Gastrocnemius medialis (tissue), 4 donors: ENCODE results near the gene ITGB2. TPM values are rescaled to one million over a fixed set of nuclear protein-coding genes. Genes with fewer than 3 reads are reported as not detected.

Experiments used
- ATAC-seq, 2 donors: fragments of 150-250 bp; one replicate each; pipeline ENCODE4 v1.9.1; 2016
- DNase-seq, 2 donors: peaks; one replicate each; pipeline ENCODE4 v3.0.0-alpha.2; 2019
- H3K27ac ChIP-seq, 4 donors: fragments of 200-600 bp; sonication (generic); 1 replicate in 1 of 4; 2 replicates in 3 of 4; pipeline ENCODE4 v1.5.1; 2016 to 2018; ENCODE audit warnings: mild to moderate bottlenecking in 2 of 4, moderate library complexity in 1 of 4
- H3K27me3 ChIP-seq, 3 donors: fragments of 200-600 bp; sonication (generic) in 2 of 3; 1 replicate in 1 of 3; 2 replicates in 2 of 3; pipeline versions ENCODE4 v1.5.1 to v1.6.0; 2016 to 2019; ENCODE audit warnings: mild to moderate bottlenecking in 1 of 3, moderate library complexity in 1 of 3
- H3K36me3 ChIP-seq, 2 donors: fragments of 200-600 bp; sonication (generic) in 1 of 2; one replicate each; pipeline ENCODE4 v1.5.1; 2017 to 2018
- H3K4me1 ChIP-seq, 2 donors: fragments of 200-600 bp; sonication (generic) in 1 of 2; one replicate each; pipeline ENCODE4 v1.5.1; 2016 to 2017; ENCODE audit warnings: mild to moderate bottlenecking in 2 of 2
- H3K4me3 ChIP-seq, 4 donors: fragments of 200-600 bp; sonication (generic) in 3 of 4; 1 replicate in 1 of 4; 2 replicates in 3 of 4; pipeline ENCODE4 v1.5.1; 2016 to 2019; ENCODE audit warnings: mild to moderate bottlenecking in 2 of 4
- H3K9me3 ChIP-seq, 3 donors: fragments of 200-600 bp; sonication (generic) in 2 of 3; 1 replicate in 1 of 3; 2 replicates in 2 of 3; pipeline ENCODE4 v1.5.1; 2016 to 2019
- POLR2A ChIP-seq, 2 donors: fragments of 450-650 bp; IDR thresholded peaks; one replicate each; pipeline ENCODE4 v1.6.1; 2017; ENCODE audit warnings: antibody characterized with exemption in 2 of 2, mild to moderate bottlenecking in 2 of 2, moderate library complexity in 2 of 2
- in situ Hi-C, 4 donors: fragments of 200-750 bp; cut with MboI; loops; one replicate each; pipeline versions ENCODE4 v1.15.0 to v1.8.0; 2017; ENCODE audit warnings: low sequenced_read_pairs in 4 of 4
- intact Hi-C: fragments of 100-400 bp; cut with DNase I; formaldehyde crosslinking; loops from one replicate; pipeline ENCODE4 v1.15.1; 2023; ENCODE audit warnings: low total_unique reads
- total RNA-seq, 4 donors: library from RNA; depleted of rRNA; stranded (reverse); fragments of >200 nt; gene quantifications; one replicate each; pipeline versions ENCODE4 v1.1.0 to v1.2.3, GENCODE V29; 2016
- TF ChIP-seq, protein P1 (sequence below), 5 experiments: fragments of 450-650 bp in 3 of 5; fragments of 200-600 bp in 2 of 5; sonication (generic) in 2 of 5; IDR thresholded peaks in 4 of 5; conservative IDR thresholded peaks in 1 of 5; 1 replicate in 4 of 5; 2 replicates in 1 of 5; pipeline ENCODE4 v1.5.1; 2016 to 2019; ENCODE audit warnings: antibody characterized with exemption in 5 of 5, mild to moderate bottlenecking in 3 of 5, moderate library complexity in 3 of 5

The ITGB2 gene
- total RNA-seq, 4 donors from 2014 or later, result 10.9 to 41.7 (median 27.4) TPM

DNA sequence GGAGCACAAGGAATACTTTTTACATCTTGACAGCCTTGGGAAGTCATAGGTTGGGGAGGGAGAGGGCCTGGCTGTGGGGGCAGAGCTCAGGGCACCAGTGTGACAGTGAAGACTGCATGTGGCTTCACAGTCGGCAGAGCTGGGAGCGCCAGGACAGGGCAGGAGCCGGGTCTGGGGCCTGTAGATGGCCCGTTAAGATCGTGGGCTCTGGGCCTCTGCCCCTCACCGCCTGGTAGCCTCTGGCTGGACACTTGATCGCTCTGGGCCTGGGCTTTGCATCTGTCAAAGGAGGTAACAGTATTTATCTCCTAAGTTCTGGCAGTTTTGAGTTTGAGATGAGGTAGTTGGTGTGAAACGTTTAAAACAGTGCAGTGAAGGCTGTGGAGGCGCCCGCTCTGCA, 23.9 kb upstream of the ITGB2 start:
- TF ChIP-seq POLR2A (IDR thresholded peaks at IDR 0.05), result no peak
- TF ChIP-seq, protein P1, sequence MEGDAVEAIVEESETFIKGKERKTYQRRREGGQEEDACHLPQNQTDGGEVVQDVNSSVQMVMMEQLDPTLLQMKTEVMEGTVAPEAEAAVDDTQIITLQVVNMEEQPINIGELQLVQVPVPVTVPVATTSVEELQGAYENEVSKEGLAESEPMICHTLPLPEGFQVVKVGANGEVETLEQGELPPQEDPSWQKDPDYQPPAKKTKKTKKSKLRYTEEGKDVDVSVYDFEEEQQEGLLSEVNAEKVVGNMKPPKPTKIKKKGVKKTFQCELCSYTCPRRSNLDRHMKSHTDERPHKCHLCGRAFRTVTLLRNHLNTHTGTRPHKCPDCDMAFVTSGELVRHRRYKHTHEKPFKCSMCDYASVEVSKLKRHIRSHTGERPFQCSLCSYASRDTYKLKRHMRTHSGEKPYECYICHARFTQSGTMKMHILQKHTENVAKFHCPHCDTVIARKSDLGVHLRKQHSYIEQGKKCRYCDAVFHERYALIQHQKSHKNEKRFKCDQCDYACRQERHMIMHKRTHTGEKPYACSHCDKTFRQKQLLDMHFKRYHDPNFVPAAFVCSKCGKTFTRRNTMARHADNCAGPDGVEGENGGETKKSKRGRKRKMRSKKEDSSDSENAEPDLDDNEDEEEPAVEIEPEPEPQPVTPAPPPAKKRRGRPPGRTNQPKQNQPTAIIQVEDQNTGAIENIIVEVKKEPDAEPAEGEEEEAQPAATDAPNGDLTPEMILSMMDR (IDR thresholded peaks at IDR 0.05 in 4 of 5, conservative IDR thresholded peaks at IDR 0.05 in 1 of 5), result no peak
- Histone ChIP-seq H3K4me3 (no peak overlapping the region), H3K36me3 (peaks cover 0 to 23% of the 10 kb centered on the region in 2 donors), H3K4me1 (peaks cover 46 to 51% of the 10 kb centered on the region in 2 donors), H3K27me3 (no peaks in the 10 kb centered on the region), H3K27ac (no peak overlapping the region), H3K9me3 (no peaks in the 10 kb centered on the region)
- in situ Hi-C loops (loop anchor here in 1 of 4 donors (25.0 kb wide), 1 partner anchor 343 kb away; the partner anchor contains the start of gene POFUT2), intact Hi-C loops (no loop called here)
- ATAC-seq (no peak), DNase-seq (peak in 1 of 2 donors; percentile 9)

DNA sequence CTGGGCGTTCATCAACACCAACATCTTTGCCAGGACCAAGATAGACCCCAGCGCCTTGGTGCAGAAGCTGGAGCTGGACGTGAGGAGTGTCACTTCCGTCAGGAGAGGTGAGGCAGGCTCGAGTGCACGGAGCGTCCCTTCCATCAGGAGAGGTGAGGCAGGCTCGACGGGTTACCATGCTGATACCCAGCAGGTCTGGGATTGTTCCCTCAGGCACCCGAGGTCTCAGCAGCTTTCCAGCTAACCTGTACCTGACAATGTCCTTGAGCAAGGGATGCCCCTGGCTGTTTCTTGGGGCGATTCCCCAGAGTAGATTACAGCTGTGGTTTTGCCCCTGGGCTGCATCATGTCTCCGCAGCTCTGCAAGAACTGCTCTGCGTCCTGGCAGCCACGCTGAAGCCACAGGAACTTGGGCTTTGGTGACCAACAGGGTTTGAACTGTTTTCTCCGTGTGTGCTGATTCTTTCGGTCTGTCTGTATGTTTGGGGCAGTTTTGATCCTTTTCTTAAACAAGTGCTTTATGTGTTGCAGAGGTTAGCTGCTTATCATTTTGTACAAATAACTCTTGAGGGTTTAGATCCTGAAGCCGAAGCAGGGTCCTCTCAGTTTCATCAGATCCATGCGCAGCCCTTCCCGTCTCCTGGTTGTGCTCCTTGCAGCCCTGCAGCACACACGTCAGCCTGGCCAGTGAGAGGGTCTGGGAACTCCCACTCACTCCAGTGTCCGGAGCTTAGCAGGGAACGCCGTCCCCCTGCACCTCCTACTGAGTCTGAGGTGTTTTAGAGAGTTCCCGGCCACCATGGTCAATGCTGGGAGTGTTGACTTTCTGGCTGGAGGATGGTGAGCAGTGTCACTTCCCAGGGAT, 23.2 kb upstream of the ITGB2 start:
- Histone ChIP-seq H3K27ac (no peak overlapping the region), H3K9me3 (no peaks in the 10 kb centered on the region), H3K27me3 (no peaks in the 10 kb centered on the region), H3K4me1 (peaks cover 52% of the 10 kb centered on the region in 2 donors), H3K4me3 (no peak overlapping the region), H3K36me3 (peaks cover 0 to 23% of the 10 kb centered on the region in 2 donors)
- in situ Hi-C loops, result loop anchor here in 1 of 4 donors (25.0 kb wide), 1 partner anchor 343 kb away; the partner anchor contains the start of gene POFUT2
- ATAC-seq (no peak), DNase-seq (peak in 1 of 2 donors; percentile 10)
- intact Hi-C loops, result no loop called here
- TF ChIP-seq, protein P1 (IDR thresholded peaks at IDR 0.05 in 4 of 5, conservative IDR thresholded peaks at IDR 0.05 in 1 of 5), result no peak
- no peak for TF ChIP-seq POLR2A (IDR thresholded peaks at IDR 0.05)

- DNase-seq (peak in 1 of 2 donors; percentile 9), ATAC-seq (no peak)
- in situ Hi-C loops, result loop anchor here in 1 of 4 donors (25.0 kb wide), 1 partner anchor 344 kb away; the partner anchor contains the start of gene POFUT2
- no peak overlapping the region for H3K27ac ChIP-seq
- H3K4me1 ChIP-seq, result peaks cover 47 to 48% of the 10 kb centered on the region in 2 donors
- intact Hi-C loops, result no loop called here
- no peaks in the 10 kb centered on the region for H3K27me3 ChIP-seq
- no peaks in the 10 kb centered on the region for H3K9me3 ChIP-seq
- TF ChIP-seq, protein P1 (IDR thresholded peaks at IDR 0.05 in 4 of 5, conservative IDR thresholded peaks at IDR 0.05 in 1 of 5), result no peak
- no peak for TF ChIP-seq POLR2A (IDR thresholded peaks at IDR 0.05)
- no peak overlapping the region for H3K4me3 ChIP-seq
- peaks cover 0 to 23% of the 10 kb centered on the region in 2 donors for H3K36me3 ChIP-seq
Observed at GRCh38 chr21:44943005-44943685, 22.4 kb upstream of the ITGB2 start.

GRCh38 chr21:44942566-44942965, 21.9 kb upstream of the ITGB2 start:
- no peak for ATAC-seq
- intact Hi-C loops, result no loop called here
- H3K4me1 ChIP-seq, result peaks cover 41 to 43% of the 10 kb centered on the region in 2 donors
- TF ChIP-seq, protein P1 (IDR thresholded peaks at IDR 0.05 in 4 of 5, conservative IDR thresholded peaks at IDR 0.05 in 1 of 5), result no peak
- no peak for TF ChIP-seq POLR2A (IDR thresholded peaks at IDR 0.05)
- no peak for DNase-seq
- no peak overlapping the region for H3K27ac ChIP-seq
- H3K27me3 ChIP-seq, result no peaks in the 10 kb centered on the region
- in situ Hi-C loops, result loop anchor here in 1 of 4 donors (25.0 kb wide), 1 partner anchor 345 kb away; the partner anchor contains the start of gene POFUT2
- H3K4me3 ChIP-seq, result no peak overlapping the region
- H3K9me3 ChIP-seq, result no peaks in the 10 kb centered on the region
- peaks cover 0 to 23% of the 10 kb centered on the region in 2 donors for H3K36me3 ChIP-seq
